ENCODE data around the gene ZBTB18. TPM values are rescaled to one million over a fixed set of nuclear protein-coding genes. Genes with fewer than 3 reads are reported as not detected.

Gene ZBTB18
- total and polyA plus RNA-seq, 8 donors: 13.8 to 23.5 (median 14.9) TPM

GRCh38 chr1:244022864-244023440 is 28.1 kb upstream of the ZBTB18 start:
- Histone ChIP-seq H3K27ac (no peak overlapping the region), H3K9me3 (no peaks in the 10 kb centered on the region), H3K36me3 (no peaks in the 10 kb centered on the region), H3K4me1 (no peaks in the 10 kb centered on the region), H3K27me3 (no peaks in the 10 kb centered on the region), H3K4me3 (no peak overlapping the region)
- intact Hi-C loops (cut with DNase I): no loop called here
- DNase-seq (no peak), ATAC-seq (no peak)
- no peak for TF ChIP-seq CTCF (IDR thresholded peaks at IDR 0.05)

DNA sequence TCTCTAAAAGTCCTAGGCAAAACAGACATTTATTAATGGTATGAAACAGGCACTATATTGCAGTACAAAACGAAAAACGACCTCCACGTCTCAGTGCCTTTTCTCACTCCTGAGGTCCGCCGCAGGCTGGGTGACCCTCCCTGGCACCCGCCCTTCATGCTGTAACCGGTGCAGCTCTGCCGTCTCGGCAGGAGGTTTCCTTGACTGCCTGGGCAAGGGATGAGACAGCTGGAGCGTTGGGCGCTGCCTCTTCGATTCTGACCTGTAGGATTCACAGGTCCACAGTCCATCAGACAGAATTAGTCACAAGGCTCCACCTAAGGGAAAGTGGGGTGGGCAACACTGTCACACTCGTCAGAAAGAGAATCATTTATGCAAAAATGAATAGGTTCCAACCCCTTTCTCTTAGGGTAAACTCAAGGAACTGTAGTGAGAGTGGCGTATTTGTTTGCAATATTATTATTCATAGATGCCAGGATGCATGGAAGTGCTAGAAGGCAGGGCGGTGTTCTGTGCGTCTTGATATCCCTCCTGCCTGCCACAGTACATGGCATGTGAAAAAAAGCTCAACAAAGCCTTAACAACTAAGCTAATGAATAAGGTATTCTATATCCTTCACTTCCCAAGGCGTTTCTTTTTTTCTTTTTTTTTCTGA is 23.5 kb upstream of the ZBTB18 start:
- no peaks in the 10 kb centered on the region for H3K4me1 ChIP-seq
- H3K9me3 ChIP-seq: no peaks in the 10 kb centered on the region
- H3K27me3 ChIP-seq: no peaks in the 10 kb centered on the region
- H3K4me3 ChIP-seq: no peak overlapping the region
- TF ChIP-seq CTCF (IDR thresholded peaks at IDR 0.05): no peak
- no peak for DNase-seq
- intact Hi-C loops (cut with DNase I): no loop called here
- no peak for ATAC-seq
- H3K36me3 ChIP-seq: no peaks in the 10 kb centered on the region
- H3K27ac ChIP-seq: no peak overlapping the region

GRCh38 chr1:244028701-244029100 is 22.4 kb upstream of the ZBTB18 start:
- intact Hi-C loops (cut with DNase I): no loop called here
- Histone ChIP-seq H3K9me3 (no peaks in the 10 kb centered on the region), H3K27ac (no peak overlapping the region), H3K4me1 (no peaks in the 10 kb centered on the region), H3K4me3 (no peak overlapping the region), H3K36me3 (no peaks in the 10 kb centered on the region), H3K27me3 (no peaks in the 10 kb centered on the region)
- DNase-seq (no peak), ATAC-seq (no peak)
- no peak for TF ChIP-seq CTCF (IDR thresholded peaks at IDR 0.05)

GRCh38 chr1:244029124-244029523 is 22.0 kb upstream of the ZBTB18 start:
- H3K4me1 ChIP-seq: no peaks in the 10 kb centered on the region
- DNase-seq: no peak
- TF ChIP-seq CTCF (IDR thresholded peaks at IDR 0.05): no peak

DNA sequence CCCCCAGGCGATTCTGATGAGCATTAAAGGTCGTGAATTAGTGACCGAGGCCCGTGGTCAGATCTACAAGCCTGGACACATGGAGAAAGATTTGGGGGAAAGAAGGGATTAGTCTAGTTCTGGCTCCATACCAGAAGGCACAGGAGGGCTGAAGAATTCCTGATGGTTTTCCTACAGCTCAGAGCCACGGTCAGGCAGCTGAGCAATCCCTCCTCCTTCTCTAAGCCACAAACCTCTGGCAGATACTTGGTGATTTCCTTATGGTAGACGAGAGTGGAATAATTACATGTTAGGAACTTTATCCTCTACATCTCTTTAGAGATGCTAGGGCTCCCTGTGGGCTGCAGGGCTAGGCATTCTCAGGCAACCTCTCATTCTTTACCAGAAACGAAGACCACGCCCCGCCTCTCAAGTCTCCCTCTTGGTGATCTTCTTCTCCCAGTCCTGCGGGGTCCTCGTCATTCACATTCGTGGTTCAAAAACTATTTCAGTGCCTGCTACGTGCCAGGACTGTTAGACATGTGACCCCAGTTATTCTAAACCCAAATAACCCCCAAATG is 20.5 kb upstream of the ZBTB18 start:
- H3K27ac ChIP-seq: no peak overlapping the region
- TF ChIP-seq CTCF (IDR thresholded peaks at IDR 0.05): no peak
- intact Hi-C loops (cut with DNase I): no loop called here
- H3K27me3 ChIP-seq: no peaks in the 10 kb centered on the region
- no peak overlapping the region for H3K4me3 ChIP-seq
- no peaks in the 10 kb centered on the region for H3K9me3 ChIP-seq
- ATAC-seq (no peak), DNase-seq (no peak)
- H3K4me1 ChIP-seq: no peaks in the 10 kb centered on the region
- no peaks in the 10 kb centered on the region for H3K36me3 ChIP-seq

More at GRCh38 chr1:244029124-244029523, 22.0 kb upstream of the ZBTB18 start:
- Histone ChIP-seq H3K4me3 (no peak overlapping the region), H3K27ac (no peak overlapping the region), H3K27me3 (no peaks in the 10 kb centered on the region), H3K9me3 (no peaks in the 10 kb centered on the region), H3K36me3 (no peaks in the 10 kb centered on the region)
- ATAC-seq: no peak
- intact Hi-C loops (cut with DNase I): no loop called here

Measured in left lung (tissue), 10 donors.